Stimulated activated CD4-positive, alpha-beta T cell treated with anti-CD3 and anti-CD28 coated beads, Interleukin-2, amount 100 ng/mL, for 24 hours (primary cell): ENCODE data around the gene PDZD11.
A peak's percentile ranks its signal among the peaks of the same experiment; 100 is the strongest.
"Not testable (repeated sequence)": the region's sequence is repeated elsewhere in the genome, so short reads cannot be mapped to it uniquely, and the experiment has no call there.

Experiments used
- DNase-seq, 2 donors: peaks; one replicate each; pipeline ENCODE4 v3.0.0-alpha.2; 2020

PDZD11 gene

GRCh38 chrX:70289793-70290770 lies at the start of gene PDZD11, which contains the start of gene KIF4A:
TSS of gene PDZD11 (minus strand) at chrX:70289927. CDS start at chrX:70289341, 586 bp downstream.
TSS of gene KIF4A (plus strand) at chrX:70290104. CDS start at chrX:70290459, 355 bp downstream.
- peak; percentile 77 to 81 for DNase-seq

- DNase-seq = no peak
Measured at GRCh38 chrX:70338290-70338689, 48.6 kb upstream of the PDZD11 start.

DNA sequence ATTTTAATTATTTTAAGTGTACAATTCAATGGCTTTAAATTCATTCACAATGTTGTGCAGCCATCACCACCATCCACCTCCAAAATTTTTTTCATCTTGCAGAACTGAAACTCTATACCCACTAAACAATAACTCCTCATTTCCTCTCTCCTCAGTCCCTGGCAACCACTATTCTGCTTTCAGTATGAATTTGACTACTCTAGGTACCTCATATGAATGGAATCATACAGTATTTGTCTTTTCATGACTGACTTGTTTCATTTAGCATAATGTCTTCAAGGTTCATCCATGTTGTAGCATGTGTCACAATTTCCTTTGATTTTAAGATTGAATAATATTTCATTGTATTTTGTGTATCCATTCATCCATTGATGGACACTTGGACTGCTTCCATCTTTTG lies 47.0 kb upstream of the PDZD11 start:
- DNase-seq = no peak

DNA sequence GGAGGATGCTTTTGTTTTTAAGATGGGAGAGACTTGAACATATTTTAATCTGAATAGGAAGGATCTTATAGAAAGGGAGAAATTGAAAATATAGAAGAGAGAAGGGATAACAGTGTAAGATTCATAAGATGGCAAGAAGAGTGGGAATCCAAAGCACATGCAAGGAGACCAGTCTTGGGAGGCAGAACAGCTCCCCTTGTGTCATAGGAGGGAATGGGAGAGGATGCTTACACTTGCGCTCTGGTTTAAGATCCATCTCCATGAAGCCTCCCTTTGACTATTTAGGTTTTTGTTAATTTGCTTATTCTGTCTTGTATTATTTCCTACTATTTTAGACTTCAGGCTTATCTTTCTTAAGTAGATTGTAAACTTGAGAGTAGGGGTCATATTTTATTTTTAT lies 42.9 kb upstream of the PDZD11 start:
- DNase-seq = no peak

DNA sequence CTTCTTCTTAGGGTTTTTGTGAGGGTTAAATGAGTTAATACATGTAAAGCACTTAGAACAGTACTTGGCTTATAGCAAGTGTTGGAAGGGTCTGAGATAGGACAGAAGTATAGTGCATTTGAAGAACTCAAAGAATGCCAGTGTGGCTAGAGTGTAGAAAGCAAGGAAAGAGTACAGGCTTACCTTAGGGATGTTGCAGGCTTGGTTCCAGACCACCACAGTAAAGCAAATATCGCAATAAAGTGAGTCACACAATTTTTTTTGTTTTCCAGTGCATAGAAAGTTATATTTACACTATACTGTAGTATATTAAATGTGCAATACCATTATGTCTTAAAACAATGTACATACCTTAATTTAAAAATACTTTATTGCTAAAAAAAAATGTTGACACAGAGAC lies 41.4 kb upstream of the PDZD11 start:
- DNase-seq = no peak

DNA sequence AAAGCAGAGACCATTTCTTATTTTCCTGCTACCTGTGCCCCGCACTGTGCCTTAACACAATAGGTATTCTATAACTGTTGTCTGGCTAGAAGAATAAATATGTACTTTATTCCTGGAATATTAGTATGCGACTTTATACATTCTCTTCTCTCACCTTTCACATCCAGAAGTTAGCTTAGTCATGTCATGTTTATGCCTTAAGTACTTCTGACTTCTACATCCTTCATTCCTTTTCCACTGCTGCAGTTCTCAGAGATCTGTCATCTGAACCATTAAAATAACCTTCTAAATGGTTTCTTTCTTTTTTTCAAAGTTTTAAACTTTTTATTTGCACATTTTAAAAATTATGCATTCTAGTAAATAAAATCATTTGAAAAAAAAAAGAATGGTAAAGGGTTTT lies 34.6 kb upstream of the PDZD11 start:
- DNase-seq = no peak

DNA sequence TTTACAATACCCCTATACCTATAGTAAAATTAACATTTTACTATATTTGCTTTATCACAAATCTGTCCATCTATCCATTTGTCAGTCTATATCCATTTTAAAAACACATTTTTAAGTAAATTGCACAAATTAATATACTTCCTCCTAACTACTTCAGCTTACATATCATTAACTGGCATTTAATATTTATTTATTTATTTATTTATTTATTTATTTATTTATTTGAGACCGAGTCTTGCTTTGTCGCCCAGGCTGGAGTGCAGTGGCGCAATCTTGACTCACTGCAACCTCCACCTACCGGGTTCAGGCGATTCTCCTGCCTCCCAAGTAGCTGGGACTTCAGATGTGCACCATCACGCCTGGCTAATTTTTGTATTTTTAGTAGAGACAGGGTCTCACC lies 33.9 kb upstream of the PDZD11 start:
- DNase-seq = not testable (repeated sequence)

GRCh38 chrX:70322784-70323183 lies 33.1 kb upstream of the PDZD11 start:
- DNase-seq = no peak

DNA sequence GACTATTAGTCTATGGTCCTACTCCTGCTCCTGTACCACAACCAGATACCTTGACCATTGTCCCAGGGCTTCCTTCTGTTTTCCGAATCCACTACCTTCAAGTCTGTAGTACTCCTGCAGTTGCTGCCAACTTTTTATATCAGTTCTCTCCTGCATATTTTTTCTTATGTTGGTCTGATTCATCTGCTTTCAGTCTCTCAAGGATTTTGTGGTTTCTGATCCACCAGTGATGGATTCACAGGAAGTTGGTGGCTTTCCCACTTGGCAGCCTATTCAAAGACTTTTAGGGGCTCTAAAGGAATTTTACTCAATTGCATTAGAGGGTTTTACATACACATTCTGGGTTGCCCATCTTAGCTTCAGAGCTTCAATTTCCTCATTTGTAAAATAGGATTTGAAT lies 23.8 kb upstream of the PDZD11 start:
- no peak for DNase-seq

DNA sequence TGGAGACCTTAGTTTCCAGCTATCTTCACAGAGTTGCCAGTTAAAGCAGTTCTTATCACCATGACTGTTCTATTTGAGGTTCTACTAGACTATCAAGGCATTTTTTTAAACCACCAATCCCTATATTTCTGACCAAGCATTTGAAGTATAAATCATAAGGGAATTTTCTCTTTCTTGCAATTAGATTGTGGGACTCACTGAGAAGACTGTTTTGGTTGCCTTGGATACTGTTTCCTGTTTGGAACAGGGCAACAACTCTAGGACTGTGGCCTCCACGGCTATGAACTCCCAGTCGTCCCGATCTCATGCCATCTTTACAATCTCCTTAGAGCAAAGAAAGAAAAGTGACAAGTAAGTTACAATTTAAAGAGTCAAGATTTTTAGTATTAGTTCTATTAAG lies 12.0 kb upstream of the PDZD11 start:
- DNase-seq = no peak

GRCh38 chrX:70293621-70294020 lies 3.9 kb upstream of the PDZD11 start:
- DNase-seq = no peak

GRCh38 chrX:70292788-70293187 lies 3.1 kb upstream of the PDZD11 start:
- DNase-seq = no peak

DNA sequence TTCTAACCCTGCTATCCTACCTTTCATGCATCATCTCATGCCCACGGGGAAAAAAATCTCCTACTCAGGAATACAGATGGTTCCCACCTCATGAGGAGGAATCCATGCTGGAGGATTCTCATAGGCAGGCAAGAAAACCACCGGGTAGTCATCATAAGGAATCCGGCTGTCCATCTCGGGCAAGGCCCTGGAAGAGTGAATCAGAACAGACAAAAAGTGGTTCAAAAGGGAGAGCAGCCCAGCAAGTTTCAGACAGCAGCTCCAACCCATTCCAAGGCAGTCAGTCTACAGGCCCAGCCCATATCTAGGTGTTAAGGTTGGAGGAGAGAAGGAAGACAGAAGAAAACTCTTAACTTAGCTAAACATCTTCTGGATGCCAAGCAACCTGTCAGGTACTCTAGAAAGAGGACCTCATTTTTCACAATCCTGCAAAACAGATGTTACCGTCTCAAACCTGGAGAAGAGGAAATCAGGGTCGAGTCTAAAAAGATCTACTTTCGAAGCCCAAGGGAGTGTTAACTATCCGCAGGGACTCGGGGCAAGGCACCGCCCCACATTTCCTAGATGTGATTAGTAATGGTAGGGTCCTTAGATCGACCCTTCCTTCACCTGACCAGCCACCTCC lies 447 bp downstream of the PDZD11 start:
- no peak for DNase-seq

DNA sequence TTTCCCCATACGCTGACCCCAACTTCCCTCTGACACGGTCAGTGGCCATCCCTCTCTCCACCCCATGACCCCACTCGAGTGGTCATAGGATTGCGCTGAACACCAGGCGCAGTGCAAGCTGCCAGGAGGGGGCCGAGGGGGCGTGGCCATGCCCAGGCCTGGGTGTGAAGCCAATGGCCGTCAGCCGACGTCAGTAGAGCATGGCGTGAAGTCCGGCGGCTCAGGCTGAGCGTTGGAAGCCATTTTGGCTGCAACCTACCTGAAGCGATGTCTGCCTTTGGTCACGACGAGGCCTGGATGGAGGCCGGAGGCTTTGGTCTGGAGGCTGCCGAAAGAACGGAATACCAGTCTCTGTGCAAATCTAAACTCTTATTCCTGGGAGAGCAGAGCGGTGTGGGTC lies 7.8 kb downstream of the PDZD11 start, which contains the start of gene RAB41:
TSS of gene RAB41 (plus strand) at position 222 of the 400 bp plus-strand sequence. CDS start at position 268, 46 bp downstream.
- no peak for DNase-seq

DNA sequence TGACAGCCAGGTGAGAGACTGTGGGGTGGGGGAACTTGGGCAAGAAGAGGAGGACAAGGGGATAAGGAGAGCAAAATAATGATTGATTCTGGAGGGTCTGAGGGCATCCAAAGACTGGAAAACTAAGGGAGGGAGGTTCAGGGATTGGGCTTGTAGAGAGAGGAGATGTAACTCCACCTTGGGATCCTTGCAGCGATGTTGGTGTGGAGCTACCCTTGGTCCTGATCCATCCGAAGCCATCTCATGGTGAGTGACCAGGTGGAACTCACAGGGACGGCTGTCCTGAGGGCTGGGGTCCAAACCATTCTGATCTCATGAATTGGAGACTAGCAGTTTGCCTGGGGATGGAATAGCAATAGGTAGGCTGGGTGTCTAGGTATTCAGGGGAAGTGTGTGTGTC lies 9.2 kb downstream of the PDZD11 start:
- no peak for DNase-seq

- DNase-seq = no peak
Measured at GRCh38 chrX:70279081-70279480, 10.6 kb downstream of the PDZD11 start.

DNA sequence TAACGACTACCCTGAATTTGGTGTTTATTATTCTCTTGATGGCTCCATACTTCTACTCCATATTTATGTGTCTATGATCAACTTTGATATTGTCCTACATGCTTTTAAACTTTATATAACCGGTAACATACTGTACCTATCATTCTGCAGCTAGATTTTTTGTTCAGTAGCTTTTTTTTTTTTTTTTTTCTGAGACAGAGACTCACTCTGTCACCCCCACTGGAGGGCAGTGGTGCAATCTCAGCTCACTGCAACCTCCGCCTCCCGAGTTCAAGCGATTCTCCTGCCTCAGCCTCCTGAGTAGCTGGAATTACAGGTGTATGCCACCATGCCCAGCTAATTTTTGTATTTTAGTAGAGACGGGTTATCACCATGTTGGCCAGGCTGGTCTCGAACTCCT lies 15.7 kb downstream of the PDZD11 start:
- not testable (repeated sequence) for DNase-seq

GRCh38 chrX:70268034-70268433 lies 21.7 kb downstream of the PDZD11 start, which contains the start of gene ARR3:
TSS of gene ARR3 (plus strand) at chrX:70268334. CDS start at chrX:70269386, 1,052 bp downstream.
- DNase-seq = no peak

DNA sequence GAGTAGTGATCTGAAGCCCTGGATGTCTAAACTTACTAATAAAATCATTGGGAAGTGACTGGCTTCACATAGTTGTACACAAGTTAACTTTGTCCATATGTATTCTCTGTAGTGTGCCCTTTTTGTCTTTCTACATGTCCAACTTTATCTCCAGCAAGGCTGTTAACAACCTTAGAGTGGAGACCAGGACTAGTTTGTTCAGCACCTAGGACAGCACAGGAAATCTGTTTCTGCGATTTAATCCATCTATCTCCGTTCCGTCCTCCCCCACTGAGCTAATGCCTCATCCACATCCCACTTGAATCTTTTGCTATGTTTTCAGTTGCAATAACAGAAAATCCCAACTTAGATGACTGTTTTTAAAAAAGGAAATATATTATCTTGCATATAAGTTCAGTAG lies 24.9 kb downstream of the PDZD11 start:
- no peak for DNase-seq

GRCh38 chrX:70262952-70263567 lies 26.7 kb downstream of the PDZD11 start:
- peak; percentile 17 to 49 for DNase-seq

DNA sequence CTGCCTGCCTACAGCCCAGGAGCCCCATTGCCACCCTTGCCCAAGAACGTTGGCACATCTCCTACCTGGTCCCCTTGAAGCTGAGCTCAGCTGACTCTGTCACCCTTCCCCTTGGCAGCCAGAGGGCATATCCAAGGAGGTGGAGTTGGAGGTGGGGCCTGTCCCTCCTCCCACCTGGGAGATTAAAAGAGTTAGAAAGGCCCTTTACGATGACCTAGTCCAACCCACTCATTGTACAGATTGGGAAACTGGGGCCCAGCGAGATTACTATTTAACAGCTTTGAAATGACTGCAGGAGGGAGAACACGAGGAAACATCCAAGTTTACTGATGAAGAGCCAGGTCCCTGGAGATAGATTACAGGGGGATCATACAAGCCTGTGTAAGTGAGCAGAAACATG lies 29.6 kb downstream of the PDZD11 start, which contains the start of gene P2RY4:
TSS of gene P2RY4 (minus strand) at position 101 of the 400 bp plus-strand sequence. CDS start 580 bp downstream, outside the sequence.
- DNase-seq = no peak

DNA sequence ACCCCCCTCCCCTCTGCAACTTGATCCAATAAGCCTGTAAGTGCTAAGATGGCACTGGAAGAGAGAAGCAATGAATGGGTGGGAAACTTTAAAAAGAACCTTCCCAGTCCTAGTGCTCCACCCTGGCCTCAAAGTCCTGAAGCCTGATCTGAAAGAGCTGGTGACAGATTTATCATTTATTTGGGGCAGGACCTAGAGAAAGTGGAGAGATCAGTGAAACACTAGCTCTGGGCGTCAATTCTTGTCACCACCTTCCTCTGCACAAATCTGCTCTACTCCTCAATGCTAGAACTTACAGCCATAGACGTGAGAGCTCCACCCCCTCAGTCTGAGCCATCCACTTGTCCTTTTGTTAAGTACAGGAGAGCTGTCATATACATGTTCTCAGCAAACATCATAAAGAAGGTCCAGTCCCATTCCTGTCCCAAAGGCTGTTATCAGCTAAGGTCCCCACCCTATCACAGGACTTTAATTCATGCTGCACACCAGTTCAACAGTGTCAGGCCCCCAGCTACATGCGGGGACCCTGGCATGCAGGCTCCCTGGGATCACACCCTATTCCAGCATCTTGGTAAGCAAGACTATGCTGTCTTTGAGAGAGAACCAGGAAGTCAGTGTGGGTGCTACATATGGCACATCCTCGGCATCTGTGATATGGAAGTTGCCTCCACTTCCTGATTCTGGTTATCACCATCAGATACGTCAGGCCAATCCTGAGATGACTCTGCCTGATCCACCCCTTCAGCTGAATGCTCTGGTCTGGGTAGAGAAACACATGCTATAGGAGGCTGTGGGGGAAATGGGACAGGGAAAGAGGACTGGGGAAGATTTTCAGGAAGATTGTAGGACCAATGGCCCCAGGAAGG lies 32.1 kb downstream of the PDZD11 start:
- DNase-seq = no peak
